ENCODE results near the gene MELTF.

The MELTF gene

GRCh38 chr3:196994056-196994455, 35.6 kb downstream of the MELTF start:
- DNase-seq (ENCODE audit: low read depth in 2 of 2) = no peak

- no peak for DNase-seq (ENCODE audit: low read depth in 2 of 2)
Observed at GRCh38 chr3:196992461-196993065, 37.1 kb downstream of the MELTF start.

DNA sequence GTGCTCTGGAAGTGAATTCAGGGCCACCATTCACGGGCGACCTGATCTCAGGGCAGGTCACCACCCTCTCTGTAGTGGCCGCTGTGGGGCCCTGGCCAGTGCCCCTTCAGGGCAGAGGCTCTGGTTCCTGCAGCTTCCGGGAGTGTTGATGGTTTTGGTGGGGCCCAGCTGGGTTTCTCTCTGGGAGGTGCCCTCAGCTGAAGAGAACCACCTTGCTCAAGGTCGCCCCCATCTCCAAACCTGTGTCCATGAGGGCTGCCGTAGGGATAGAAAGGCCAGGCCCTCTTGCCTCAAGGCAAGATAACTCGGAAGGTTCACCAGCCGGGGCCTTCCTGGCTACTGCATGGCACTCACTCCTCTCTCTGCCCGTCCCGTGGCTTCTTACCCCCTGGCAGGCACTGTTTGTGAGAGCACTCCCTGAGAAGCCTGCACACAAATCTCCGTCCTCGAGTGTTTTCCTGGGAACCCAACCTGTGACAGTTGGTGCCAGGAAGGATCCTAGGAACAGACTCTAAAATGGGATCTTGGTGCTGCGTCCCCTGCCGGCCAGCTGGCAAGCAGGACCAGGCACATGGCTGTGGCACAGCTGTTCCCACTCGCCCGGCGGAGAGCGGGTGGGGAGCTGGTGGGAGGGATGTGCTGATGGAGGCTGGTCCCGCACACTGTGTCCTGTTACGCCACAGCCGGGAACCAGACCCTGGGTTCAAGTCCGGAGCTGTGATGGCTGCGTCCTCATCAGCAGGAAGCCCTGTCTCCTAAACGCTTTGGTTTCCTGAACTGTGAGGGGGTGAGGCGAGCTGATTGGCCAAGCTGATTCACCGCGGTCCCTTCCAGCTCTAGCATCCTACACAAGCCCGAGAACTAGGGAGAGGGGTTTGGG, 37.8 kb downstream of the MELTF start:
- no peak for DNase-seq (ENCODE audit: low read depth in 2 of 2)

- no peak for DNase-seq (ENCODE audit: low read depth in 2 of 2)
Observed at GRCh38 chr3:196990601-196991007, 39.0 kb downstream of the MELTF start.

GRCh38 chr3:196989721-196990262, 39.8 kb downstream of the MELTF start:
- DNase-seq (ENCODE audit: low read depth in 2 of 2) = no peak

- DNase-seq (ENCODE audit: low read depth in 2 of 2) = no peak
Observed at GRCh38 chr3:196988241-196989029, 41.2 kb downstream of the MELTF start.

GRCh38 chr3:196987022-196987421, 42.6 kb downstream of the MELTF start:
- DNase-seq (ENCODE audit: low read depth in 2 of 2) = no peak

DNA sequence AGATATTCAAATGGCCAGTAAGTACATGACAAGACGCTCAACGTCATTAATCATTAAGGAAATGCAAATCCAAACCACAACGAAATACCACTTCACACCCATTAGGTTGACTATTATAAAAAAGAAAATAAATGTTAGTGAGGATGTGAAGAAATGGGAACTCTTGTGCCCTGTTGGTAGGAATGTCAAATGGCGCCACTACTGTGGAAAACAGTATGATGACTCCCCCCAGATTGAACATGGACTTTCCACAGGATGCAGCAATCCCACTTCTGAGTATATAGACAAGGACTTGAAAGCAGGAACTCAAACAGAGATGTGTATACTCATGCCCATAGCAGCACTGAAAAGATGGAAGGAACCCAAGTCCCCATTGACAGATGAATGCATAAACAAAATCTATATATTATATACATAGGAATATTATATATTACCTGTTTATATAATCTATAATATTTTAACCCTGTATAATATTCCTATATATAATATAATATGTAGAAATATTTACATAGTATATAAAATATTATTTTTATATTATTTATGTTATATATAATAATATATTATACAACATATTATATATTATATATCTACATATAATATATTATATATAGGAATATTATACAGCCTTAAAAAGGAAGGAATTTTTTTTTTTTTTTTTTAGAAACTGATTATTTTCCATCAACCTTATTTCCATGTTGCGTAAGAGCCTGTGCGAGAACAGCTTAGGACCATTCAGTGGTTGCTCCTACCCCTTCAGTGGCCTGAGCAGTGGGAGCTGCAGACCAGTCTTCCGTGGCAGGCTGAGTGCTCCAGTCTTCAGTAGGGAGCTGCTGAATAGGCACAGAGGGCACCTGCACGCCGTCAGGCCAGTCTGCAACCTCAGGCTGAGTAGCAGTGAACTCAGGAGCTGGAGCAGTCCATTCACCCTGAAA, 43.4 kb downstream of the MELTF start:
- no peak for DNase-seq (ENCODE audit: low read depth in 2 of 2)

GRCh38 chr3:196985298-196985697, 44.3 kb downstream of the MELTF start:
- no peak for DNase-seq (ENCODE audit: low read depth in 2 of 2)

DNA sequence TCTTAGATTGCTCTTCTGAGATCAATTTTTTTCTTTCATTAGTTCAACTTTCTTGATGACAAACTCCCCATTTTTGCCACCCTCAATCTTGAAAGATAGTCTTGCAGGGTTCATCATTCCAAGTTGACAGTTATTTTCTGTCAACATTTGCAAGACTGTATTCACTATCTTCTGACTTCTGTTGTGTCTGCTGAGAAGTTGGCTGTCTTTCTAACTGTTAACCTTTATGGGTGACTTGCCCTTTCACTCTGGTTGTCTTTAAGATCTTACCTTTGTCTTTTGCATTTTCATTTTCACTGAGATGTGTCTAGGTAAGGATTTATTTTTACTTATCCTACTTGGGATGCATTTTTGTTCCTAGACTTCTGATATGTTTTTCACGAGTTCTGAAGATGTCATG, 46.4 kb downstream of the MELTF start:
- DNase-seq (ENCODE audit: low read depth in 2 of 2) = no peak

GRCh38 chr3:196981657-196982056, 48.0 kb downstream of the MELTF start:
- DNase-seq (ENCODE audit: low read depth in 2 of 2) = no peak

DNA sequence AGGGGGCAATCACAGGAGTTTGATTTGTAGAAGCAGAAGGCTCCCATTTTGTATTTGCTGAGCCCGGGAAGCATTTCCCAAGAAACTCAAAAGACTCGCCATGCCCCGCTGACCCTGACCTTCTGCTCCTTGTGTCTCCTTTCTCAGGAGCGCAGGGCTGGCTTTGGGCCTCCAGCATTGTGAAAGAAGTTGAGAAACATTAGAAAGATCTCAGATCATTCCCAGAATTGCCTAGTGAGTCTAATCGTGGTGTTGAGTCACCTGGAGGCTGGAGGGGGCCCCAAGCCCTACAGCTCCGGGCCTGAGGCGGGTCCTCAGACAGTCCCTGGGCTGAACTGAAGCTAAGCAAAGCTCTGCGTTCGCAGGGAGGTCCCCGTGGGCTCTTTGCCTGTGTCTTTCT, 50.1 kb downstream of the MELTF start:
- DNase-seq (ENCODE audit: low read depth in 2 of 2) = no peak

GRCh38 chr3:196976941-196977340, 52.7 kb downstream of the MELTF start:
- no peak for DNase-seq (ENCODE audit: low read depth in 2 of 2)

GRCh38 chr3:196975349-196975748, 54.3 kb downstream of the MELTF start:
- no peak for DNase-seq (ENCODE audit: low read depth in 2 of 2)

GRCh38 chr3:196974661-196975060, 55.0 kb downstream of the MELTF start:
- DNase-seq (ENCODE audit: low read depth in 2 of 2) = no peak

DNA sequence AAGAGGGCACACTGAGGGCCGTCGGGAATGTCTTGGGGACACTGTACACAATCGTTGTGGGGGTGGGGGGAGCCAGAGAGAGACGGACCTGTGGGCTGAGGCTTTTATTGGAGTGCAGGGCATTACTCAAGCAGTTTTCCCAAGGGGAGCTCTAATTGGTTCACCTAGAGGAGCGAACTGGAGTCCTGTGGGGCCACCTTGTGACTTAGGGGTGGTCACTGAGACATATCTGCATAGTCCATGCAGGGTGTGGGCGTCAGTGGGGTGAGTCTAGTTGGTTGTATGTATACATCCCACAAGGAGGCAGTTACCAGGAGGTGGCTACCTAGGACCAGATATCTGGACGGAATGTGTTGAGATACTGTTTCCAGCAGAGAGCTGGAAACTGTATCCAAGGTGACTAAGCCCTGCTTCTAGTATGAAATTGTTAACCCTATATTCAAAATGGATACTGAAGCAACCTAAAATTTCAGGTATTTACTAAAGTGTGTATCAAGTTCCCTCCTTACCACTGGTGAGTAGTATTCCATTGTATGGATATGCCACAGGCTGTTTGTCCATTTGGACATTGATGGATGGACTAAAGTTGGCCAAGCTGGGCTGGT, 58.4 kb downstream of the MELTF start:
- no peak for DNase-seq (ENCODE audit: low read depth in 2 of 2)

DNA sequence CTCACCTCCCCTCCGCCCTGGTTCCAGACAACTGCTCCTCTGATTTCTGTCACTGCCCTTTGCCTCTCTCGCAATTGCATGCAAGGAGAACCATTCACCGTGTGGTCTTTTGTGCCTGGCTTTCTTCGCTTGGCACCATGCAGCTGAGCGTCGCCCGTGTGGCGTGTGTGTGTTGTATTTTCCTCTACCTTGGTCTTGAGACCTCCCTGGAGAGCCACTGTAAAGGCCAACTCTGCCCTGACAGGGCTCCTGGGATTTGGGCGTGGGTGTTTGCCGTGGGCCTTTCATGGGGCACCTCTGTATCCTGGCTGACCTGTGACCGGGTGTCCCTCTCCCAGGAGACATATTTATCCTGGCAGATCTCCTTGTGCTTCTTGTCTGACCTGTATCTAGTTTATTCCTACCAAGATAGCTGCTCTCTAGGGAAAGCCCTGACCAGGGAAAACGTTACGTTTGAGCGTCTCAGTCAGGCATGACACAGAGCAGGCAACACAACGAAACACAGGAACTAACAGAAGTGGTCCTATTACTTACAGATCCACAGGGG, 59.0 kb downstream of the MELTF start:
- no peak for DNase-seq (ENCODE audit: low read depth in 2 of 2)

- DNase-seq (ENCODE audit: low read depth in 2 of 2) = peak; percentile 13 to 48
Observed at GRCh38 chr3:196969660-196970546, 59.7 kb downstream of the MELTF start.

DNA sequence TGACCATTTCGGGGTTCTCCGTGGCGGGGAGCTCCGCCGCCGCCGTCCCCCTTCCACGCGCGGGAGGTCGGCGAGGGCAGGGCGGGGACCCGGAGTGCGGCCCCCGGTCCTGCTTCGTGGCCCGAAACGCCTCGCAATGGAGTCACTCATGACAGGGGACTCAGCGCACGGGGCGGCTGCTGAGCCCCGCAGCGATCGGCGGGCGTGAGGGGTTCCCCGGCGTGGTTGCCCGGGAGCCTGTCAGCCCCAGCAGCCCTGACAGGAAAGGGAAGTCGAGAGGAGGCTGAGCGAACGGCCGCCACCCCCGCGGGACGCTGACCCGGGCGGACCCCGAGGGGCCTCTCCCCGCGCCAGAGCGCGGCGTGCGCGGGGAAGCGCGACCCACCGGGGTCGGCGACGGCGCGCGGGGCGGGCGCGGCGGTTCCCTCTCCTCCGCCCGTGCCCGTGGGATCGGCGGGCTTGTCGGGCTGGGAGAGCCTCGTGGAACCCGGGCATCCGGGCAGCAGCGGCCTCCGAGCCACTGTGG, 60.4 kb downstream of the MELTF start:
- DNase-seq (ENCODE audit: low read depth in 2 of 2) = peak in 1 of 2 donors; percentile 19
